ENCODE results near the gene ADAMTSL1.

The ADAMTSL1 gene

DNA sequence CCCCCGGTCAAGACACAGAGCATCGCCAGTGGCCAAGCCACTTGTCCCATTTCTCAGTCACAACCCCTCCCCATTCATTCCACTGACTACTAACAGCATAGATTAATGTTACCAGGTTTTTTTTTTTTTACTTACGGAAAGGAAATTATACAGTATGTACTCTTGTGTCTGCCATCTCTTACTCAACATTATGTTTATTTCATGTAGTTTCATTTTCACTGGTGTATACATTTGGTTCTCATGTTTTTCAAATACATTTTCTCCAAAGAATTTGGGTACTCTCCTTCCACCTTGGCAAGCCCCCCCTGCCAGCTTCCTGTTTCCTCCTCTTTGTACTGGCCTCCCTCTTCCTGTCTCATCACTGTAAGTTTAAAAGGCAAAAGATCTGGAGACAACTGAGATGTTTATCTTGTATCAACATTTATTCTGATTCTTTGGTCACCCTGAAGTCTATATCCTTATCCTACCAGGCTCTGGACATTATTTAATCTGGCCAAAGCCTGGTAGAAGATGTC lies 351.8 kb downstream of the ADAMTSL1 start:
- DNase-seq, result no peak

DNA sequence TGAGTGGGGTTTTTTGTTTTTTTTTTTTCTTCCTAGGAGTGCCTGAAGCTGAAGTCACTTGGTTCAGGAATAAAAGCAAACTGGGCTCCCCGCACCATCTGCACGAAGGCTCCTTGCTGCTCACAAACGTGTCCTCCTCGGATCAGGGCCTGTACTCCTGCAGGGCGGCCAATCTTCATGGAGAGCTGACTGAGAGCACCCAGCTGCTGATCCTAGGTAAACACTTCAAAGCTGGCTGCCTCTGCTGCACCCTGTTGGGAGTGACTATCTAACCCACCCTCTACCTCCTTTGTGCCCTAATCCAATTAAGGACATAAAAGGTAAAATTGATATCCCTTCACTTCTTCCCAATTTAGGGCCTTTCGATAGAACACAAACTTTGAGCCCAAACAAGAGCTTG lies 352.3 kb downstream of the ADAMTSL1 start:
- no peak for DNase-seq

DNA sequence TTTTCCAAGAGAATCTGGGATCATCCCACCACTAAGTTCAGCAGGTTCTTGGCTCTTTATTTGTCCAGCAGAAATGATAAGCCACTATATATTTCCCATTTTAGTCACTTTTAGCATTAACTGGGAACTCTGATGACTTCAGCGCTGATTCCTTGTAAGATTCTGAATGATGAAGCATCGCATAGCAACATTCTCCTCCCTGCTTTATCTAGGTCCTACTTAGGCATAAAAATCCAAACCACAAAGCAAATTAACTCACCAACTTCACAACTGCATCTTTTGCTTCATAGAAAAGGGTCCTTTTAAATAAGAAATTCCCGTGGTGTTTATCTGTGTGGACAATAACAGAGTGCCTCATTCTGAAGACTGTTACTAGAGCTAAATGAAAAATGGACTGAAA lies 355.1 kb downstream of the ADAMTSL1 start:
- DNase-seq, result no peak

DNA sequence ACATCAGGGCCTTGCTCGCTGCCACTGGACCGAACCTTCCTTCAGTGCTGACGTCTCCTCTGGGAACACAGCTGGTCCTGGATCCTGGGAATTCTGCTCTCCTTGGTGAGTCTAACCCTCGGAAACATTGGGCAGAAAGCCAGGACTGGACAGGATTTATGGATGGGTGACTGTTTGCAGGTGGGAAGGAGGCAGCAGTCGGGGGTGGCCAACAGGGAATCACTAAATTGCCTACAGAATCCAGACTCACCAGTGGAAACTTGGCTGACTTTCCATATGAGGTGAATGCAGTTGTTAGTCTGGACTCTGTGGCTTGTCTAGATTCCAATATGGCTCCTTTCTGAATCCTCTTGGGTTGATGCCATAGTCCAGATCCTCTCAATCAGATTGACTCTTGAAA lies 355.9 kb downstream of the ADAMTSL1 start:
- DNase-seq, result no peak

DNA sequence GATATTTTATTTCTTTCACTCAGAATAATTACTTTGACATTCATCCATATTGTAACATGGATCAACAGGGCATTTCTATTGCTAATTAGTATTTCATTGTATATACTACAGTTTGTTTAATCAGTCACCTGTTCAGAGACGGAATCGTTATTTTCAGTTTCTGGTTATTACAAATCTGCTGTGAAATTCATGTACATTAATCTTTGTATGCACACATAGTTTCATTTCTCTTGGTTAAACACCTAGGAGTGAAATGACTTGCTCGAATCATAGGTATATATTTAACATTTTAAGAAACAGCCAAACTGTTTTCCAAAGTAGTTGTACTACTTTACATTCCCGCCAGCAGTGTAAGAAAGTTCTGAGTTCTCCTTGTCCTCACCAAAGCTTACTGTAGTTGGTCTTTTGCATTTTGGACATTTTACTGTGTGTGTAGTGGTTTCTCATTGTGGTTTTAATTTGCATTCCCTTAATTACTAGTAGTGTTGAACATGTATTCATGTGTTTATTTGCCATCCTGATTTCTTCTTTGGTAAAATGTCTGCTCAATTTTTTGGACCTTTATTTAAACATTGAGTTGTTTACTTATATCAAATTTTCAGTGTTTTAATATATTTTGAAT lies 360.9 kb downstream of the ADAMTSL1 start:
- DNase-seq, result no peak

DNA sequence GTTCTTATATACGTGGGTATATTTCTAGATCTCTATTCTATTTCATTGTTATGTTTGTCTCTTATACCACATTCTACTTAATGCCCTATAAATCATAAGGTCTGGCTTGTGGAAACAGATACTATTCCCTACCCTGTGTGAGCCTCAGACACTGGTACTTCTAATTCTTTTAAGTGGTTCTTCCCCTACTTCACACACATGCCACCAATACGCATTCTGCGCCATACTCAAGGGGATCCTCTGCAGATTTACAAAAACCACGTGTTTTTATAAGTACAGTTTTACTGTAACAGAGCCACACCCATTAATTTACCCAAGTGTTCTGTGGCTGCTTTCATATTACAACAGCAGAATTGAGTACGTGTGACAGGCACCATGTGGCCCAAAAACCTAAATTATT lies 363.4 kb downstream of the ADAMTSL1 start:
- no peak for DNase-seq

DNA sequence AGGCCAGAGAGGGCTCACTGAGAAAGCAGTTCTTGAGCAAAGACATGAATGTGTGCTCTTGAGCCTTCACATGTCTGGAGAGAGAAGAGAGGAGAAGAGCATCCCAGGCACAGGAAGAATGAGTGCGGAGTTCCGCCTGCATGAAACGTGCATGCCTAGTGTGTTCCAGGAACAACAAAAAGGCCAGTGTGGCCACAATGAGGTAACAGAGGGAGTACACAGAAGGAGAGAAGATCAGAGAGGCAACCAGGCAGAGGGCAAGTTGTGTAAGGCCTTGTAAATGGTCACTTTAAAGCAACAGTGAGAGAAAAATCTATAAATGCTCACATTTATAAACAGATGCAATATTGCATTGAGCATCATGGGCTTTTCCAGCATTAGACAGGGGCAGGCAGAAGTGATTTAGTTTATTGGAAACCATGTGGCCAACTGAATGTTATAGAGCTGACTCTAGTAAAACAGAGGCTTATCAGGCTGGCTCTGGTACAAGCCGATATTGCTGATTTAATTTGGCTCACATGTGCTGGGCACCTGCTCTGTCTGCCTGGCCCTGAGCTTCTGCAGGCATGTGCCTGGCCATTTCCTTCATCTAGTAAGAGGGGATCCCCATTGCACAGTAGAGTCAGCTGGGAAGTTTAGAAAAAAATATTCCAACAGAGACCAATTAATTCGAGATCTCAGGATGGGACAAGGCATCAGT lies 373.8 kb downstream of the ADAMTSL1 start:
- DNase-seq, result no peak

DNA sequence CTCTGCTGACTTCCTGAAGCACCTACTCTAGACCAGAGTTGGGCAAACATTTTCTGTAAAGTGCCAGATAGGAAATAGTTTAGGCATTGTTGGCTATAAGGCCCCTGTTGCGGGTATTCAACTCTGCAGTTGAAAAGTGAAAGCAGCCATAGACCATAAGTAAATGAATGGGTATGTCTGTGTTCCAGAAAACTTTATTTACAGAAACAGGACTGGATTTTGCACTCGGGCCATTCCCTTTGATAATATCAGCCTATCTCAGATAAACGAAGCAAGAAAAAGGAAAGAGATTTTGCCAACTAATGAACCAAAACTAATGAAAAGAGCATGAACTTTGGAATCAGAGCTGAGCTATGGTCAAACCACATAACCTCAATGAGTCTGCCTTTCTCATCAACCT lies 374.7 kb downstream of the ADAMTSL1 start:
- no peak for DNase-seq

DNA sequence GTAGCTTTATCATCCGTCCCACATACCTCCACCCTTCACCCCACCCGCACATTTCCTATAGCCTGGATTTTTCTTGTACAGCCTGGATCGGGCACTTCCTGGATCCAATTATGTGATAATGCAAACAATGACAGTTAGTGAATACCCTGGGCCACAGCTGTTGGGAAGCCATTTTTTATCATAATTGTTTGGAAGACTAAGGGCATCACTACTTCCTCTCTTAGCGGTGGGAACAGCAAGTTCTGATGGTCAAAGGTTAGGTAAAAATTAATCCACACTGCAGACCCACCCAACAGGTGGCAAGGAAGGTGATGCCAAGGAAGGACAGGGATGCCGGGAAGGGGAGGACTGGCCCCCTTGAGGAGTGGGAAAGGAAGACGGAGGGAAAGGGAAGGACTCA lies 375.3 kb downstream of the ADAMTSL1 start:
- DNase-seq, result no peak

DNA sequence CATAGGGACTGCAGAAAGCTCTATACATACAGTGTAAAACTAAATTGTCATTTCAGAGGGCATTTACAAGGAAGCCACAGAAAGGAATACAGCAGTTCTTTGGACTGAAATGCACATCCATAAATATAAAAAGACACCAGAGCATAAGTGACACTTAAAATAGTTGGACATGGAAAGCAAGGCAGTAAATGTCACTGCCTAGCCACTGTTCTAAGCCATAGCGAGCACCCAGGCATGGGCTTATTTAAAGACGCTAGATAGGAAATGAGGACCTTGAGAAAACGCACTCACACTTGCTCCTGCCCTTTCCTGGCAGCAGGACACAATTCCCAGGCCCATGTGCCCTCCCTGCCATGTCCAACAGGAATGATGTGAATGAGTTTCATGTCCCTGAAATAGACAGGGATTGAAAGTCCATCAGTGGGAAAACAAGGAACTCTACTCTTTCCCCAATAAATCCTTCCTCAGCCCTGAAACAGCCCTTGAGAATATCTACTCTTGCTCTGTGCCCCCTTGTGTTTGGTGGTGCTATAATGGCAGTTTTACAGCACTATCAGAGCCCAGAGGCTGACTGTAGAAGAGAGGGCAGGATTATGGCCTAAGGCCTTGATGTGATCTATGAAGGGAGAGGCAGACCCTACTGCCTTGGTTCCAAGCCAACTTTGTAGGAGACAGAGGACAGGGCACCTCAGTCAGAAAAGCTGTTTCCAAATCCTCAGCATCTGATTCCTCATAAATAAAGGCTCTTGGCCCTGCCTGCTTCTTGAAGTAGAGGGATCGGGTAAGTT lies 376.1 kb downstream of the ADAMTSL1 start:
- DNase-seq, result no peak

DNA sequence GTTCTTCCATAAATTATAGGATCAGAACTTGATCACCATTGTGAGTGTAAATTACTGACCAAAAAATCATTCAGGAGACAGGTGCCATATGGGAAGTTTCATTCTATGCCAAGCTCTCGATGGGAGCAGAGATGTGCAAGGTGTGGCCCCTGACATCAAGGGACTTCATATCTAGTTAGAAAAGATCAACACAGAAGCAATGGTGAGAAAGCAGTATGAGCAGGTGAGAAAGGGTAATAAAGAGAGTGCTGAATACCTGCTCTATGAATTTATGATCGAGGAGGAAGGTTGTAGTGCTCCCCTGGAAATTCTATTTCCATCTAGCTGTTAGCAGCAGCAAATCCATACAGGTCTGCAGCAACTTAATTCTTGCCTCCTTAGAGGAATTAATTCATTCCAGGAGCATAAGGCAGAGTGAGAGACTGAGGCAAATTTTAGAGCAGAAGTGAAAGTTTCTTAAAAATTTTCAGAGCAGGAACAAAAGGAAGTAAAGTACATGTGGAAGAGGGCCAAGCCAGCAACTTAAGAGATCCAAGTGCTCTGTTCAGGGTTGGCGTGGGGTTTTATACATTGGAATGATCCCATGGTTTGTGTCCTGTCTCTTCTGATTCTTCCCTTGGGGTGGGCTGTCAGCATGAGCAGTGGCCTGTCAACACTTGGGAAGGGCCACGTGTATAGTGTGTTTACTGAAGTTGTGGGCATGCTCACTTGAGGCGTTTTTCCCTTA lies 377.3 kb downstream of the ADAMTSL1 start:
- DNase-seq, result no peak

DNA sequence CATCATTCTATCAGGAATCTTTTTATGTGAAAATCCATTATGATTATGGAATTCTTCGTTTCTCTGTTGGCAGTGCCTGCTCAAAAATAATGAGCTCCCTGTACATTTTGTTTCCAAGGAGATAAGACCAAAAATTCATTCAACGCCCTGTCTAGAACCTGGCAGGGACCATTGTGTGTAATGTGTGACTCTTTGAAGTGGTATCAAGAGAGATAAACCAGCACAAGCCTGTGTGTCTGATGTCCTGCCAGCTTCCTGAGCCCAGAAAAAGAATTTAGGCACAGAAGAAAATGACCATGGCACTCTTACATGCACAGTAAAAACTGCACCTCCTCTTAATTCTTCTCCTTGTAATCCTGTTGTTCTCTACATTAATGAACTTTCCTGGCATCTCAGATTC lies 381.7 kb downstream of the ADAMTSL1 start:
- no peak for DNase-seq

DNA sequence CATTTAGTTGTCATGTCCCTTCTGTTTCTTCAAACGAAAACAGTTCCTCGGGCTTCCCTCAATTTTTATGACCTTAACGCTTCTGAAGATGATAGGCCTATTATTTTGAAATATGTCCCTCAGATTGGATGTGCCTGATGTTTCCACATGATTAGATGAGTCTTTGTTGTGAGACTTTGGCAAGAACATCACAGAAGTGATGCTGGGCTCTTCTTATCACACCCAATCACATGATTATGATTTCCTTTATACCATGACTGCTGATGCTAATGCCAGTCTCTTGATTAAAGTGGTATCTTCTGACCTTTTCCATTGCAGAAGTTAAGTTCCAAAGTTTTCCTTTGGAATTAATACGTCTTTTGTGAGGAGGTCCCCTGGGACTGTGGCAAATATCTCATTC lies 383.4 kb downstream of the ADAMTSL1 start:
- DNase-seq, result no peak

DNA sequence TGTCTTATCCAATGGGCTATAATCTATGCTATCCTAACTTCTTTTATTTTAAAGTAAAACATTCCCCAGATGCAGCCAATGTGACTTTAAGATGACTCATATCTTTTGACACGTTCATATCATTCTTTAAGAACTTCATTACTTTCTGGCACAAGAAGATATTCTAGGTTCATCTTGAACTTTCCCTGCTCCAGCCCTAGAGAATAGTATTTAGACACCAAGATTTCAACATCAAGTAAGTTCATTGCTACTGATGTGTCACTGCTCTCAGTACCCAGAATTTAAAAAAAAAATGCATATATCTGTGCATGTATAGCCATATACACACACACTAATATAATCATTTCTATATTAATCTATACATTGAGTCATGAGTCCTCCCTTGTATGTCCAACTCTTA lies 383.8 kb downstream of the ADAMTSL1 start:
- DNase-seq, result no peak

DNA sequence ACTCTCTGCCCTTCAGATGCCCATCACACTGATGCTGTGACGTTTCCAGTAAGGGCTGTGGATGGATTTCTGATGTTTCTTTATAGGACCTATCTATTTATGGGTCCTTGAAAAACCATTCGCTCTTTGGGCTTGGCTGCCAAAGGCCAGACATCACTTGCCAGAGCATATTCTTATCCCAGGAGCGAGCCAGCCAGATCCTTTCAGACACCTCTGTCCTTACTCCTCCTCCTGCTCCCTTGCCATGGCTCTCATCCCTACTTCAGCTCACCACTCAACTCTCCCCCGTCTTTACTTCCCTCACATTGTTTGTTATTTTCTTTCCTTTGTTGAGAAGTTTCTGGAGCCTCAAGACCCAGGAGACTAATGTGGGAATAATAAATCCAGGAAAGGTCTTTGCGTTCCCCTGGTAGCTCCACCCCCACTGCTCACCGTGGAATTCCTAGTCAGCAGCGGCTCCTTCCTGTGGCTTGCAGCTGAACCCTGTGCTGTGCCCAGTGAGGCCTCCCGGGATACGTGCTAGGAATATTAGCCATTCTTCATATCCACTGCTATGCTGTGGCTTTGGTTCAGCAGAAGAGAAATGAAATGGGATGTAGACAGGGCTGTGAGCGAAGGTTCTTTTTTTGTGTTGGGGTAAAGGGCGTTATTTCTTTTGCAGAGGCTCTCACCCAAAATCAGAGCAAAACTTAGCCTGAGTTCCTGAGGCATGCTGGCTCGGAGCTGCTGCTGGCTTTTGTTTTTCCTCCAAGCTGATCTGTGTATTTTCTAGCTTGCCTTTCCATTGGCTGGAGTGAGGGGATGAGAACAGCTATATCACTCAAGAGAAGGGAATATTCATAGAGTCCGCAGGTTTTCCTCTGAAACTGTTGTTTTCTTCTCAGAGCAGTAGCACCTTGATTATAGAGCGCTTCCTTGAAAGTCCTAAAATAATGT lies 387.9 kb downstream of the ADAMTSL1 start:
- no peak for DNase-seq

DNA sequence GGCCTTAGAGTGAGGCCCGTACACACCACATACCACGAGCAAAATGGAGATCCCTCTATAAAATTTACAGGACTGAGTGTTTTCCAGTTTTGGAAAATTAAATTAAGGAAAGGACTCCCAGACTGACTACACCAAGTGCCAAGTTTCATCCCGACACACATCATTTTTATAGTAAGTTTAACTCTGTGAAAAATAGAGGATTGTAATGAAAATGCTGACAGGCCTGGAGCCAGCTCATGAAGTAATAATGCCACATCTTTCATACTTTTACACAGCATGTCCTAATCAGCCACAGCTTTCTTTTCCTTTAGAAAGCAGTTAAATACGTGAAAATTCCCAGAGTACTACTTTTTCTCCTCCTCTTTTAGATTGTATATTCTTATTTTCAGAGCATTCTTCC lies 389.8 kb downstream of the ADAMTSL1 start:
- no peak for DNase-seq

DNA sequence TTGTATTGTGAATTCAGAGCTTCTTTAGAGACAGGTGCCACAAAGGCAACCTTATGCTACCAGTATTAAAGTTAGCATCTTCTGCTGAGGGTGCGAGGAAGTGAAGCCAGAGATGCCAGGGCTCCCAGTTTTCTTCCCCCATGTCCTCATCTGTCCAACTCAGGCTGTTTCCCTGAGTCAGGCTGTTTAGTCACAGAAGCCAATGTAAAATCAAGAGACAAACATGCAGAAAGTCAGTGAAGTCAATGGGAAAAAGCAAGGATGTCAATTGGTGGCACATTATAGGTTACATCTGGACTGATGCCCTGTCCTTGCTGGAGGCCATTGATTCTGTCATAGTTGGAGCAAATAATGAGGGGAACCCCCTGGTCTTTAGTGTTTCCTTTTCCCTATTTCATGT lies 390.6 kb downstream of the ADAMTSL1 start:
- no peak for DNase-seq

DNA sequence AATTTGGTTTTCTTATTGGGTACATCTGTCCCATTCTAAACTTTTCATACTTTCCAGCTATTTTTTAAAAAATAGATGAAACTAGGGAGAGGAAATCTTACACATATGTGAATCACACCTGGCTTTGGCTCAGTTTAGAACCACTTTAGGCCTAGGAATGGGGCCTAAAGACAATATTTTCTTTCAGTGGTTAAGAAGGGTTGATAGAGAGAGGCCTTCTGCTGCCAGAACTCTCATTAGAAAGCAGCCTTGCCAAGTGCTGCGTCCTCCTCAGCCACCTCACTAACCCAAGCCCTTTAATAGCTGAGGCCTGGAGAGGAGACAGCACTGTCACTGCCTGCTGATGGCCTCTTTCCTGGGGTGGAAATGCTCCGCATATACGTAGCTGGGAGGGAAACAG lies 391.6 kb downstream of the ADAMTSL1 start:
- DNase-seq, result no peak

DNA sequence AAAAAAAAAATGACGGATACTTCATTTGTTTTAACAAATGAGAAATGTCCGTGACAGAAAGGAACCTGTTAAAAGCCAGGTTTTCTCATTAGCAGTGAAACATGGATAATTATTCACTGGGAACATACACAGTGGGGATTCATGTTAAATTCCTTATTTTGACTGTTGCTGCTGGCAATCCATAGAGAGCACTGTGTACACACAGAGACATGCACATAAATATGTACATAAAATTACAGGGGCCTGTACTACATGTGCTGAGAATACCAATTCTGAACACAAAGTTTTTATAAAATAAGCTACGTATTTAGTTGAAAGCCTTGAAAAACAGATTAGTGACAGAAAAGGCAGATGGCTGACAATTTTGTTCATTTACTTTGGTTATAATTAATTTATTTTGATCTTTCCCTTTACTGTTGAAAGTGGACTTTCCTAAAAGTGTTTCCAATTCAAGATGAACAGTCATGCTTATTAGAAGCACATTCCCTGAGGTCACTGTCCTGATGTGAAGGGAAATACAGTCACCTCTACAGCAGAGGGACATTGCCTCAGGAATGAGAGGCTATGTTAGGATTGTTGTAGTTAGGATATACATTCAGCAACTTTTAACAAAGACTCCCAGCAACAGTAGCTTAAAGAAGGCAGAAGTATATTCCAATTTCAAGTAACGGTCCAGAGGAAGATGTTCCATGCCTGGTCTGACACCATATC lies 392.3 kb downstream of the ADAMTSL1 start:
- no peak for DNase-seq

DNA sequence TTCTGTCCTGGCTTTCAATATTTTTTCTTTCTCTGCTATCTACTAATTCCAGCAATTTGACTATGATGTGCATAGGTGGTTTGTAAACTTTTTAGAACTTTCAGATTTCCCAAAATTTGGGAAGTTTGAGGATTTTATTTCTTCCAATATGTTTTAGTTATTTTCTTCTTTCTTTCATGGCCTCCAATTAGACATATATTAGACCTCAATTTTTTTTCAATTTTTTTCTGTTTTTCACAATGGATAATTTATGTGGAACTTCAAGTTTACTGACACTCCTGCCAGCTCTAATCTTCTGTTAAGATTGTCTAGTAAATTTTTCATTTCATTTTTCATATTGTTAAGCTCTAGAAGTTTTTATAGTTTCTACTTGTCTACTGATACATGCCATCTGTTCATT lies 395.8 kb downstream of the ADAMTSL1 start:
- DNase-seq, result no peak

DNA sequence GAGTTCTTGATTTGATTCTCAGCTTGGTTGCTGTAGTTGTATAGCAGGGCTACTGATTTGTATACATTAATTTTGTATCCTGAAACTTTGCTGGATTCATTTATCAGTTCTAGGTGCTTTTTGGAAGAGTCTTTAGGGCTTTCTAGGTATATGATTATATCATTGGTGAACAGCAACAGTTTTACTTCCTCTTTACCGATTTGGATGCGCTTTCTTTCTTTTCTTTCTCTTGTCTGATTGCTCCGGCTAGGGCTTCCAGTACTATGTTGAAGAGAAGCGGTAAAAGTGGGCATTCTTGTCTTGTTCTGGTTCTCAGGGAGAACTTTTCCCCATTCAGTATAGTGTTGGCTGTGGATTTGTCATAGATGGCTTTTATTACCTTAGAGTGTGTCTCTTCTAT lies 400.1 kb downstream of the ADAMTSL1 start:
- DNase-seq, result no peak
